Kidney glomerular epithelial cell (primary cell): Measurements from ENCODE around the gene UCN.

Experiments used
- DNase-seq: peaks from one replicate; lab custom pipeline; 2025; lab: John Stamatoyannopoulos, UW

Gene UCN

GRCh38 chr2:27261241-27261925, 46.9 kb downstream of the UCN start:
- no peak for DNase-seq

GRCh38 chr2:27258051-27258450, 50.2 kb downstream of the UCN start:
- no peak for DNase-seq
